GDM1 (cell line): ENCODE measurements around the gene ACSL5.
"Not testable (repeated sequence)": the region's sequence is repeated elsewhere in the genome, so short reads cannot be mapped to it uniquely, and the experiment has no call there.

ENCODE experiments used
- DNase-seq: peaks from one replicate; lab custom pipeline; 2025; lab: John Stamatoyannopoulos, UW

Gene ACSL5

GRCh38 chr10:112461029-112461887 lies 87.3 kb downstream of the ACSL5 start:
- no peak for DNase-seq

GRCh38 chr10:112464074-112464473 lies 90.2 kb downstream of the ACSL5 start:
- DNase-seq: not testable (repeated sequence)

- no peak for DNase-seq
Measured at GRCh38 chr10:112465299-112465883, 91.5 kb downstream of the ACSL5 start.

GRCh38 chr10:112466802-112467201 lies 92.9 kb downstream of the ACSL5 start:
- no peak for DNase-seq

- no peak for DNase-seq
Measured at GRCh38 chr10:112467541-112468075, 93.7 kb downstream of the ACSL5 start.

GRCh38 chr10:112471878-112472487 lies 98.1 kb downstream of the ACSL5 start:
- DNase-seq: peak; percentile 17

- no peak for DNase-seq
Measured at GRCh38 chr10:112475575-112476218, 101.8 kb downstream of the ACSL5 start.
